Activated CD4-positive, alpha-beta T cell treated with anti-CD3 and anti-CD28 coated beads for 48 hours (primary cell): ENCODE data around the gene AUP1.
"Not testable (repeated sequence)": the region's sequence is repeated elsewhere in the genome, so short reads cannot be mapped to it uniquely, and the experiment has no call there.

ENCODE experiments used
- DNase-seq: peaks from one replicate; pipeline ENCODE4 v3.0.0-alpha.2; 2020

The AUP1 gene, protein sequence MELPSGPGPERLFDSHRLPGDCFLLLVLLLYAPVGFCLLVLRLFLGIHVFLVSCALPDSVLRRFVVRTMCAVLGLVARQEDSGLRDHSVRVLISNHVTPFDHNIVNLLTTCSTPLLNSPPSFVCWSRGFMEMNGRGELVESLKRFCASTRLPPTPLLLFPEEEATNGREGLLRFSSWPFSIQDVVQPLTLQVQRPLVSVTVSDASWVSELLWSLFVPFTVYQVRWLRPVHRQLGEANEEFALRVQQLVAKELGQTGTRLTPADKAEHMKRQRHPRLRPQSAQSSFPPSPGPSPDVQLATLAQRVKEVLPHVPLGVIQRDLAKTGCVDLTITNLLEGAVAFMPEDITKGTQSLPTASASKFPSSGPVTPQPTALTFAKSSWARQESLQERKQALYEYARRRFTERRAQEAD

DNA sequence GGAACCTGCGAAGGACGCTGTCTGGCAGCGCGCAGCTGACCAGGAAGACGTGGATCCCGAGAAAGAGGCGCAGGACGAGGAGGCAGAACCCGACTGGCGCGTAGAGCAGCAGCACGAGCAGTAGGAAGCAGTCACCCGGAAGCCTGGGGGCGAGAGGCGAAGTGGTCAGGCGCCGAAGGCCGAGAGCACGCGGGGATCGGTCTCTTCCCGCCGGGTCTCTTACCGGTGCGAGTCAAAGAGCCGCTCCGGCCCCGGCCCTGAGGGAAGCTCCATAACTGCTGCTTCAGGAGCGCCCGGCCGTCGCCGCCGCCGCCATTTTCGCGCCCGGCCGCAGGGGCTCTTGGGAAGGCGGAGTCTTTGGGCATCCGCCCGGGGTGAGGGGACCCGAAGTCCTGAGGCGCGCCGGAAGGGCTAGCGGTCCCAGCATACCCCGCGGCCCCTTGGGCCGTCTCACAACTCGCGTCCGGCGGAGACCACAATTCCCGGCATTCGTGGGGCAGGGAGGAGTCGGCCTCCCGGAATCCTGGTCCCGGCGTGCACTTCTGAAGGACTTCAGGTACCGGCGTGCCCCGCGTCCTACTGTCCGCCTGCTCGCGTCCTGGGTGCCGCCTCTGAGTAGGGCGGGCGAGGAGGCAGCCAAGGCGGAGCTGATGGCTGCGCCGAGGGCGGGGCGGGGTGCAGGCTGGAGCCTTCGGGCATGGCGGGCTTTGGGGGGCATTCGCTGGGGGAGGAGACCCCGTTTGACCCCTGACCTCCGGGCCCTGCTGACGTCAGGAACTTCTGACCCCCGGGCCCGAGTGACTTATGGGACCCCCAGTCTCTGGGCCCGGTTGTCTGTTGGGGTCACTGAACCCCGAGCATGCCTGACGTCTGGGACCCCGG lies at the start of gene AUP1, which contains the start of gene HTRA2:
AUP1 (minus strand) TSS at position 350 of the 882 bp plus-strand sequence; CDS start at position 273, 77 bp downstream.
HTRA2 (plus strand) TSS at position 577 of the 882 bp plus-strand sequence; CDS start at position 651, 74 bp downstream.
- peak; percentile 97 for DNase-seq

DNA sequence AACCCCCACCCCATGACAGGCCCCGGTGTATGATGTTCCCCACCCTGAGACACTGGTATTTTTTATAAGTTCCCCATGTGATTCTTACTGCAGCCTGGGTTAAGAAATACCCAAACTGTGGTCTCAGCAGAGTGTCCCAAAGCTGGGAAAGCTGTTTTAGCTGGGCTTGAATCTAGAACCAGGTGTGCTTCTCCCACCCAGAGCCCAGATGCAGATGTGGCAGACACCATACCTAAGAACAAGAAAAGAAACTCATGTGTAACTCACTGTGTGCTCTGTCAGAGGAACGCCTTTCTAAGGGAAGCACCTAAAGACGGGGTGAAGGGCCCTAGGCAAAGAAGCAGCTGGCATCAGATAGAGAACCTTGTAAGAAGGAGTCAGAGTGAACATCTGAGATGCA lies 48.9 kb upstream of the AUP1 start:
- DNase-seq: no peak

DNA sequence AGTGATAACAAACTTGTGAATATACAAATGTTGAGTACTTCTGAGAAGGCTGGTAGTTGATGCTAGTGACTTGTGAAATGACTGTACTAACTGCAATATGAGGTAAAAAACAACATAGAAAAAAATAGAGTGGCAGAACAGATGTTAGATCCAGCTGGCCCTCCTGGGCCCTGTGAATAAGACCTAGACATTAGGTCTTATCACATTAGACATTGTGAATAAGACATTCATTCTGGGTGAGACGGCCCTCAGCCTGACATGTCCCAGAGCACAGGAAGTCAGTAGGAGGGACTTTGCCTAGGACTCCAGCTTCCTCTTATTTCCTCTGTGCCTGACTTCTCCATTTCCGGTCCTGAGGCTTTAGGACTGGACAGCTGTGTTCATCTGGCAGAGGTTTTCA lies 47.9 kb upstream of the AUP1 start:
- DNase-seq: peak; percentile 17

DNA sequence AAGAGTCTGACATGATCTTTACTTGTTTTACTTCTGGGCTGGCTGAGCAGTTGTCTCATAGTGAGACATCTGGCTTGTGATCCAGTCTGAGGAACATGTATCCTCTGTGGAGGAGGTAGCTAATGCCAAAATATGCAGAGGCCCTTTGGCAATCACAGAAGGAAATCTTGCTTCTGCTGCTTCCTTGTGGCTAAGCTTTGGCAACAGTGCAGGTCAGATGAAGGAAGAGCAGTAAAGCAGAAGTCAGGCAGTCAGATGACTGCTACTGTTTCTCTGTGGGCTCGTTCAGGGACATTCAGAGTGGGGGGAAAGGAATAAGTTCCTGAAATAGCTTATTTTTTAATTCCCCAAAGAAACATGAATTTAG lies 47.3 kb upstream of the AUP1 start:
- no peak for DNase-seq

DNA sequence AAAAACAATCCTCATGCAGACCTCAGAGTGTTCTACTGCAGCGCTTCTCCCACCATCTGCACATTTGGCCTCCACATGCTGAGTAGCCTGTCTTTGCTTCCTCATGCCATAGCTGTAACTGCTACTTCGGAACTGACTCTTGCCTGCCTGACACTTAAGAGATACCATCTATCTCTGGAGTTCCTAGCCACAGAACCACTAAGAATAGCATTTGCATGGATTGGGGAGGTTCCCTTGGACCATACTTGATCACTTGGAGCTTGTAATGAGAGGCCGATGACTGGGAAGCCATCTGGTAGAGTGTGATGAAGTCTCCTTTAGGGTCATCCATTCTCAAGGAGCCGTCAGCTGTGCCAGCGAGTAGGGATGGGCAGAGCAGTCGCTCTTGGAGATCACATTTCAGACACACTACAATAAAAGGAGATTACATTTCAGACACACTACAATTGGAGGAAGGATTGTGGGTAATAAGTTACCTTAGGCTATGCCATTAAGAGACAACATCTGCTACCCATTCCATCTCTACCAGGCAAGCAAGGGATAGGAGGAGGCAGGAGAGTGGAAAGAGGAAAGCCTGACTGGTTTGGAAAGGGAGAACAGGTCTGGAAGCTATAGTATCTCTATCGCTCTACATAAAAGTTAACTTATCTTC lies 46.8 kb upstream of the AUP1 start:
- no peak for DNase-seq

DNA sequence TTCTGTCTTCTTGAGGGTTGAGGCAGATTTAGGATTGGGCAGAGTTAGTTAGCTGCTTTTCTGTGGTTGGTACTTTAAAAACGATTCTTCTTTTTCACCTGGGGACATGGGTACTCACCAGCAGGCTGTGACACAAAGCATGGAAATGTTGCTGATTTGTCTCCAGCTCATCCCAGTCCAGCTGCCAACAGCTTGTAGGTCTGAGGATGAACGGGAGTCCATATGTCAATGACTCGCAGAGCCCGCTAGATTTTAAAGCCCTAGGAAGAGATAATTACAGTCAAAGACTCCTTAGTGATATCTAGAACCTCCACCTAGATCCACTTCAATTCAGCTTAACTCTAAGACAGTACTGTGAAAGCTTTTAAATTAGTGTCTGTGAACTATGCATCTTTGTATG lies 45.8 kb upstream of the AUP1 start:
- DNase-seq: no peak

DNA sequence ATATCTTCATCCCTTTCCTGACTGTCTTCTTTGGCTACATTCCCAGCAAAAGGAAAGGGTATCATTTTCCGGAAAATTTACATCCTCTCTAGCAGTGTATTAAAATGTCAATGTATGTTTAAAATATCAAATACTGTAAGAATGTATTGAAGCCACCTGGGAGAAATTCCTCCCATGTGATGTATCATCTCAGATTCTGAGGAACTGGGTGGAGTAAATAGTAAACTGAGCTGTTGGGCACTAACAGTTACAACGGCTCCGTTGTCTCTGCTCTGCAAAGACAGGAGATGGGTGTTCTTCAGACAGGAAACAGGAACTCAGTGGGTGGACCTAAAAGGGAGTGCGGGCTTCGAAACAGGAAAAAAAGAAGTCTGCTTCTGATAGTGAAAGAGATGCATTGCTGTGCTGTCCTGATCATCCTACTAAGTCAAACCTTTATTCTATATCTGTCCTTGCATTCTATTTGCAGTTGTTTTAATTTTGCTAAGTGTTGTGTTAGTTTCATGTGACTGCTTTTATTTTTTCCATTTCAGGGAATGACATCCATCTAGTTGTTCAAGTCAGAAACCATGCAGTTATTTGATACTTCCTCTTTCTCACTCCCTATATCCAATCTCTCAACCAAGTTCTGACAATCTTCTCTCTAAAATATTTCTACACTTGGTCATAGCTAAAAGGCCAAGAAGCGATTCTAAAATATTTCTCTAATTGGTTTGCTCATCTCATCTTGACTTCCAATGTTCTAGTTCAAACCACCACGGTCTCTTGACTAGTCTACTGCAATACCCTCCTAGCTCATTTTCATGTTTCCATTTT lies 44.4 kb upstream of the AUP1 start:
- no peak for DNase-seq

DNA sequence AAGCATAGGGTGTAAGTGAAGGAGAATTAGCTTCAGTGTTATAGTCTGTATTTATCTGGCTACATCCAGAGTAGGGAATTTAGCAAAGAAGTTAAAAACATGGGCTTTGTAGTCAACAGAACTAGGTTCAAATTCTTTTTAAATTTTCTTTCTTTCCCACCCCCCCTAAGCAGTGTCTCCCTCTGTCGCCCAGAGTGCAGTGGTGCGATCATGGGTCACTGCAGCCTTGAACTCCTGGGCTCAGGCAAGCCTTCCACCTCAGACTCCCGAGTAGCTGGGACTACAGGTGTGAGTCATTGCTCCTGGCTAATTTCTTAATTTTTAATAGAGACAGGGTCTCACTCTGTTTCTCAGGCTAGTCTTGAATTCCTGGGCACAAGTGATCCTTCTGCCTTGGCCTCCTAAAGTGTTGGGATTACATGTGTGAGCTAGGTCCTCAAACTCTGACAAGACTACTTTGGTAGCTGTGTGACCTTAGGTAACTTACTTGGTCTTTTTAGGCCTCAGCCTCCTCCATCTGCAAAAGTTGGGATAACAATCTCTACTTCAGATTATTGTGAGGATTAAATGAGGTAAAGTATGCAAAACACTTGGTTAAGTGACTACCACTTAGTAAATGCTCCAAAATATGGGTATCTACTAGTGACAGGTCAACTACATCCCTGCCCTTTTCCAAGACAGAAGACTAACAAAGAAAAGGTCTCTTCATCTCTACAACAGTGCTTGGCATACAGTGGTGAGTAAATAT lies 42.8 kb upstream of the AUP1 start:
- no peak for DNase-seq

DNA sequence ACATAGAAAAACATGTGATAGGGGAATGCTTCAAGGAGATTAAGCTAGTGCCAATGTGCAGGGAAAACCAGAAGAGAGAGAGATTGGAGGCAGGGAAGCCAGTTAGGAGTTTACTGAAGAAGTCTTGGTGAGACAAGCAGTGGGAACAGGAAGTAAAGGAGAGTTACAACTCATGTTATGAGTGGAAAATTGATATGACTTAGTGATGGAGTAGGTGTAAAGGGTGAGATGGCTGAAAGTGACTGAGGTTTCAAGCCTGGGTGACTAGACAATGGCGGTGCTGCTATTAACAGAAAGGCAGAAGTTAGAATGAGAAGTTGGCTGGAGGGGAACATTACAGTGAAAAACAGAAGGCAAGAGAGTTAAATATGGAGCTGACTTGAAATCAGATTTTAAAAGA lies 41.6 kb upstream of the AUP1 start:
- DNase-seq: no peak

DNA sequence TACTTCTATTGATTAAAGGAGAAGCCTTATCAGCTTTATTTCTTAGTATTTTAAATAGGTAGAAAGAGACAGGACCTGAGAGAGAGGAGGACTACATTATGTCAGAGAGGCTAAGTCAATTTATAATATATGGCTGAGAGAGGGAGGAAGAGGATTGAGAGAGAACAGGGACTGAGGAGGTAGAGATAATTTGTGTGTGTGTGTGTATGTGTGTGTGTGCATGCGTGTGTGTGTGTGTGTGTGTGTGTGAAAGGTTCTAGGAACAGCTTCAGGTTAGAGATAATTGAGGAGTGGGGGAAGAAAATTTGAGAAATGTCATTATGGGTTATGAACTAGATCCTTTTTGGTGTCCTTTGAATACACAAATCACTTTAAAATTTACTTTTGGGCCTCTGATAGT lies 40.2 kb upstream of the AUP1 start:
- no peak for DNase-seq

DNA sequence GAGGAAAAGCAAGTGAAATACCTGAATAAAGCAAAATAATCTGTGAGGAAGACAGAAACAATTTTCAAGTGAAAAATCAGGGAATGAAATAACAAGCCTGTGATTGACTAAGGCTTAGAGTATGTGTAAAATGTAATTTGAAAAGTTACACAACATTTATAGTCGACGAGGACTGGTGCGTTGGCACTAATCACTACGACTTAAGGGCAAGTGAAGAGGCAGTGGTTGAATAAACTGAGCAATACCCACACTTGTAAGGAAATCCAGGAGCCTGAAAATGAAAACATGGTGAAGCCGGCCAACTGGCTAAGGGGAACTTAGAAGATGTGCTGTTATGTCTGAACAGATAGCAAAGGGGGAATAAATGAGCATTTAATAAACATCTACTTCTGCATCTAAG lies 38.4 kb upstream of the AUP1 start:
- DNase-seq: no peak

DNA sequence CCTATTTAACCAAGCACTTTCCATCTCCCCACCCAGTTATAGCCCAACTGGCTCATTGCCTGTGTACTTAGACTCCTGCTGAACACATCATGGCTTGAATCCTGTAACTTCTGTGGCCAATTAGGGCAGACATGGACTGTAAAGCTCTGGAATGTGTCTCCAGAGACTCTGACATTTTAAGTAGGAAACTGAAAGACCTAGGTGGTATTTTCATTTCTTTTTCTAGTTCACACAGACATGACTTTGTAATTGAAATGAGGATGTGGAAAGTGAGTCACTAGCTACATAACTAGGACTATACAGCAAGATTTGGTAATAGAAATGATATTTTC lies 37.2 kb upstream of the AUP1 start:
- DNase-seq: no peak

DNA sequence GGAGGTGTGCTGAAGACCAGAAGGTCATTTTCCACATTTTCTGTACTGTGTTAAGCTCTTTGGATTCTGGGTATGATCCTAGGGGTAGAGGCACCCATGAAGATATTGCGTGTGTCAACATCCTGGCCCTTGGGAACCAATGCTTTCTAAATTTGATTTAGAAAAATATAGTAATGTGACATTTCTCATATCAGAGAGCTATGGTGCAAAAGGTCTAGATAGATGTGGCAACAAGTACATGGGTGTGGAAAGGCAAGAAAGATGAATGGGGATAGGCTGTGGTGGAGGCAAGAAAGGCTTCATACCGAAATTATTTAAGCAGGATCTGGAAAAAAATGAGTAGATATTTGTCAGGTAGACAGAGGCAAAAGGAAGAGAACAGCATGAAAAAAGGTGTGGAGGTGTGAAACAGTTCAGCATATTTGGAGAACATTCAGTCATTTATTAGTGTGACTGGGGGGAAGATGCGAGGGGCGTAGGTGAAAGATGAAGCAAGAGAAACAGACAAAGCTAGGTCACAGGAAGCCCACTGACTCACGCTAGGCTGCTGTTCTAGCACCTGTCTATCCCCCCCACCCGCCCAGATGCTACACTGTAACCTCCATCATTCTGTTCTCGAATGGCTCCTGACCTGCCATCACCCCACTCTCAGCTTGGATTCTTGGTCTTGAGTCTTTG lies 36.7 kb upstream of the AUP1 start:
- no peak for DNase-seq

DNA sequence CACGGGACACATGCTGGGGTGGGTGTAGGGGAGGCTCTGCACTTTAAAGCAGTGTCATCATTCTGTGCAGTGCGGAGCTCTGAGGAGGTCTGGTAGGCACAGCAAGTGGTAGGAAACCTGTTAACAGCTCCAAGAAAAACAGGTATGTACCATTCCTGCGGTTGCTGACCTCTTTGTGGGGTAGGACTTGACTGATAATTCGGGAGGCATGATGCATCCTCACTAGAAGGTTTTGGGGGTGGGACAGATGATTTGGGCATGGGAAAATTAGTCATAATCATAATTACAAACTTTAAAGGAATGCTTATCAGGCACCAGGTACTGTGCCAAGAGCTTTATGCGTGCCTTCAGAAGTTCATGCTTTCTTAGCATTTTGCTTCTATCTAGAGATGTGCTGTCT lies 34.7 kb upstream of the AUP1 start:
- DNase-seq: no peak

DNA sequence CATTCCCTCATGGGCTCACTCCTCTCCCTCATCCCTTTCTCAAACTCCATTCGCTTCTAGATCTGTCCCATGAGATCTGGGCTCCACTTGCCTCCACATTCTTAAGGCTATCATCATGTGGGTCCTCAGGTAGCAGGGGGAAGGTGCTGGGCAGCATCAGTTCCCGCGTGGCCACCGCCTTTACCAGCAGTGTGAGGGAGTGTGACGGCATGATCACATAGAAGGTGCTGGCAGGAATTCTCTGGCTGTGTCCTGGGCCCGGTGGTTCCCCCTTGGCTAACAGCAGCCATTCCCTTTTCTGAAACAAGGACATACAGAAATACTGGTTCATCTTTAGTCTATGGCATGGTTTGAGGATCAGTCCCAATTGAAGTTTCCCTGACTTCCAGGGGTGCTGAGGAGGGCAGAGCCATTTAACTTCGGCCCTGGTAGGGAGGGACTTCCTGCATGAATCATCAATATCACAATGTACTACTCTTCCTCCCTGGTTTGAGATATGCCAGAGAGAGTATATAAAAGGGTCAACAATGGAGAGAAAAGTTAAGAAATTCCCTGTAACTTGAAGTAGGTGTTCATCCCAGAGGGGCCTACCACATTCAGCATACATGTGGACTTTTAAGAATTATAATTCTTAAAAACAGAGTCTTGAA lies 32.7 kb upstream of the AUP1 start:
- DNase-seq: no peak

DNA sequence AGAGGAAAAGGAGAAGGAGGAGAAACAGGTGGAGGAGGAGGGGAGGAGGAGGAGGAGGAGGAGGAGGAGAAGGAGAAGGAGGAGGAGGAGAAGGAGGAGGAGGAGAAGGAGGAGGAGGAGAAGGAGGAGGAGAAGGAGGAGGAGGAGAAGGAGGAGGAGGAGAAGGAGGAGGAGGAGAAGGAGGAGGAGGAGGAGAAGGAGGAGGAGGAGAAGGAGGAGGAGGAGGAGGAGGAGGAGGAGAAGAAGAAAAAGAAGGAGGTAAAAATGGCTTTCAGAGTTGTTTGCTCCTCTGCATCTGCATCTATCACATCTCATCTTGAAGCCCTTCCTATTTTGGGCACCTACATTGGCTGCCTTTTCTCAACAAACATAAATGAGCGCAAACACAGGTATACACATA lies 31.5 kb upstream of the AUP1 start:
- not testable (repeated sequence) for DNase-seq

DNA sequence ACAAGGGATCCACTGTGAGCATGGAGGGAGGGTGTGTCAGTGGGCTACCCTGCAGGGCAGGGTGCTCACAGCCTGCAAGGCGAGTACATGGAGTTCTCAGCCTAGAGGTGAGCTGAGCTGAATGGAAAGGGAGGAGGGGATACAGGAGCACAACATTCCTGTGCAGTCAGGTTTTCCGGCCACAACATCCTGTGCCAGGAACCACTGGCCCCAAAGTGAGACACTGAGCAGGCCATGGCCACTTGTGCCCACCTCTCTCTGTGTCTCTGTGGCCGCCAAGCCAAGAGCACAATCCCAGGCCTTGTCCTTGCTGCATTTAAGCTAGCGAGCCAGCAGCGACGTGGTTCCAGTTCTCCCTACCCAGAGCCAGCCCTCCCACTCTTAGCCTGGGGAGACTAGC lies 31.1 kb upstream of the AUP1 start:
- DNase-seq: no peak

DNA sequence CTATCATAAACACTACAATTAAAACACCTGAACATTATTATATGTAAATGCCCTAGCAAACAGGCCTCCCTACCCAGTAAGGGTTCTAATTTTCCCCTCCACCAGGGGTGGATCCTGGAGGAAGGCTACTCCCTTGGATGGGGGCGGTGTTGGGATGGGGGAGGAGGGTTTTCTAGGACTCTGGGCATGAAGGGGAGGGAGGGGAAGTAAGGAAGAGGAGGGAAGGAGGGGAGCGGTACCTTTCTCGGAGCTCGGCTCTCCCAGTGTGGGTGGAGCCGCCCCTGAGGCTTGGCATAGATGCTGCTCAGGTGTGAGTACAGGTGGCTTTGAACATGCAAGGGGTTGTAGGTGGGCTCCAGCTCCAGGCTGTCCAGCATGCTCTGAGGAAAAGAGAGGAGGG lies 30.4 kb upstream of the AUP1 start:
- no peak for DNase-seq

DNA sequence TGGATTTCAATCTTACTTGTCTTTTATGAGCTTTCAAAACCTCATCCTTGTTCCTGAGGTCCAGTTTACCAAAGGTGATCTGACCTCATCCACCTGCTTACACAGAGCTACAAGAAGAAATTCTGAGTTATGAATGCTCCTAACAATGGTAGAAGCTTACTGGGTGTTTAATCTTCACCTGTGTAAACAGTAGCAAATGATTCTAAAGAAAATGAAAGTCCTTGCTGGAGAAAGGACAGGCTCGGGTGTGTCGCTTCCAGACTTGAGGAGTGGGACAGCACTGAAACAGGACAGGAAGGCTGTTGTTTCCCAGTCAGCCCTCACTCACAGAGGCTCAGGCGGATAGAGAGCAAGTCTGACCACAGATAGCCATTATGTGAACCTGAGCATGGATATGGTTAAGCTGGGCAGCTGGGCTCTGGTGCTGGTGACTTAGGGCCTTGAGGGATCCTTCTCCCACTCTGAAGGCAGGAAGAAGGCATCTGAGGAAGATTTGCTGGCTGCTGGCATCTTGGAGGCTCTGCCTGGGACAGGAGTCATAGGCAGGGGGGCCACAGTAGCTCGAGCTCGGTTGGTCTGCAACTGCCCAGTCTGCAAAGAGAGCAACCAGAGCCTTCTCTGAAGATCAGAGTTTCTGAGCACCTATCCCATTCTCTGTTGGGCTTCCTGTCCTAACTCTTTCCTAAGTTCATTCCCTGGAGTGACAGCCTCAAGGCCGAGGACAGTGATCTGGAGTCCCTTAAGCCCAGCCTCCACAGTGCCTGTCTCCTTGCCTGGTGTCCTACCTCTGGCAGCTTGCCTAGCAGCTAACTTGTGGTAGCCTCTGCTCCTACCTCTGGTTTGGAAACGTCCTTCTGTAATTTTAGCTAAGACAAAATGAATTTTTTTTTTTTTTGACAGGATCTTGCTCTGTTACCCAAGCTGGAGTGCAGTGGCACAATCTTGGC lies 29.1 kb upstream of the AUP1 start:
- DNase-seq: no peak
